Left lung (tissue), 10 donors: ENCODE results near the gene PREX1. TPM values are rescaled to one million over a fixed set of nuclear protein-coding genes. Genes with fewer than 3 reads are reported as not detected.
A peak's percentile ranks its signal among the peaks of the same experiment; 100 is the strongest.
"Not testable (repeated sequence)": the region's sequence is repeated elsewhere in the genome, so short reads cannot be mapped to it uniquely, and the experiment has no call there.

ENCODE experiments used
- ATAC-seq: fragments of 200-7000 bp; cut with Tn5 transposase; one replicate; pipeline ENCODE4 v1.9.1; 2020; ENCODE audit warnings: moderate library complexity
- DNase-seq, 4 donors: peaks; one replicate each; pipeline ENCODE4 v3.0.0-alpha.2; 2013 to 2020
- H3K27ac ChIP-seq, 2 donors: fragments of 200-600 bp; sonication (generic) in 1 of 2; one replicate each; pipeline versions ENCODE4 v1.5.0 to v1.8.0; 2020 to 2021
- H3K27me3 ChIP-seq, 2 donors: fragments of 200-600 bp; sonication (generic) in 1 of 2; one replicate each; pipeline versions ENCODE4 v1.5.0 to v1.8.0; 2020 to 2021
- H3K36me3 ChIP-seq, 2 donors: fragments of 200-600 bp; sonication (generic) in 1 of 2; one replicate each; pipeline versions ENCODE4 v1.5.0 to v1.8.0; 2020 to 2021
- H3K4me1 ChIP-seq, 2 donors: fragments of 200-600 bp; one replicate each; pipeline ENCODE4 v1.8.0; 2021
- H3K4me3 ChIP-seq, 2 donors: fragments of 200-600 bp; sonication (generic) in 1 of 2; one replicate each; pipeline versions ENCODE4 v1.5.0 to v1.8.0; 2020 to 2021; ENCODE audit warnings: mild to moderate bottlenecking in 1 of 2
- H3K9me3 ChIP-seq, 2 donors: fragments of 200-600 bp; sonication (generic) in 1 of 2; one replicate each; pipeline versions ENCODE4 v1.5.0 to v1.8.0; 2020 to 2021
- intact Hi-C, 2 donors: fragments of 100-400 bp; cut with DNase I; formaldehyde crosslinking; loops; one replicate each; pipeline versions ENCODE4 v1.11.2 to v1.14.2; 2022
- polyA plus RNA-seq, 6 donors: library from polyadenylated mRNA; unstranded; fragments of 120-200 nt; gene quantifications; one replicate each; pipeline ENCODE4 v1.2.1, GENCODE V29; 2013; ENCODE audit not compliant: insufficient read length in 6 of 6
- total RNA-seq, 2 donors: library from RNA; stranded (reverse); fragmentation: NEBNext Ultra II Directional; extraction: Animal tissue kit (Norgen Biotek cat#: 25700); gene quantifications; one replicate each; pipeline ENCODE4 v1.2.1, GENCODE V29; 2021
- TF ChIP-seq, protein P1 (sequence below), 2 donors: fragments of 200-600 bp; sonication (generic) in 1 of 2; IDR thresholded peaks; one replicate each; pipeline versions ENCODE4 v1.5.0 to v1.8.0; 2021; ENCODE audit warnings: antibody characterized with exemption in 2 of 2
- donor health status: DM: no; HTN: yes; CAD: no.
- donor health status: DM: no; HTN: no; CAD: no.

PREX1 gene
- total and polyA plus RNA-seq, 8 donors = 20.3 to 111 (median 26.1) TPM

GRCh38 chr20:48846516-48847492, 19.0 kb upstream of the PREX1 start:
- Histone ChIP-seq H3K27me3 (peaks cover 4 to 32% of the 10 kb centered on the region in 2 donors), H3K9me3 (no peaks in the 10 kb centered on the region), H3K27ac (no peak overlapping the region), H3K4me1 (peaks cover 0 to 13% of the 10 kb centered on the region in 2 donors), H3K36me3 (no peaks in the 10 kb centered on the region), H3K4me3 (no peak overlapping the region)
- TF ChIP-seq, protein P1, sequence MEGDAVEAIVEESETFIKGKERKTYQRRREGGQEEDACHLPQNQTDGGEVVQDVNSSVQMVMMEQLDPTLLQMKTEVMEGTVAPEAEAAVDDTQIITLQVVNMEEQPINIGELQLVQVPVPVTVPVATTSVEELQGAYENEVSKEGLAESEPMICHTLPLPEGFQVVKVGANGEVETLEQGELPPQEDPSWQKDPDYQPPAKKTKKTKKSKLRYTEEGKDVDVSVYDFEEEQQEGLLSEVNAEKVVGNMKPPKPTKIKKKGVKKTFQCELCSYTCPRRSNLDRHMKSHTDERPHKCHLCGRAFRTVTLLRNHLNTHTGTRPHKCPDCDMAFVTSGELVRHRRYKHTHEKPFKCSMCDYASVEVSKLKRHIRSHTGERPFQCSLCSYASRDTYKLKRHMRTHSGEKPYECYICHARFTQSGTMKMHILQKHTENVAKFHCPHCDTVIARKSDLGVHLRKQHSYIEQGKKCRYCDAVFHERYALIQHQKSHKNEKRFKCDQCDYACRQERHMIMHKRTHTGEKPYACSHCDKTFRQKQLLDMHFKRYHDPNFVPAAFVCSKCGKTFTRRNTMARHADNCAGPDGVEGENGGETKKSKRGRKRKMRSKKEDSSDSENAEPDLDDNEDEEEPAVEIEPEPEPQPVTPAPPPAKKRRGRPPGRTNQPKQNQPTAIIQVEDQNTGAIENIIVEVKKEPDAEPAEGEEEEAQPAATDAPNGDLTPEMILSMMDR (IDR thresholded peaks at IDR 0.05) = no peak
- DNase-seq = no peak
- intact Hi-C loops = no loop called here
- peak; percentile 27 for ATAC-seq

DNA sequence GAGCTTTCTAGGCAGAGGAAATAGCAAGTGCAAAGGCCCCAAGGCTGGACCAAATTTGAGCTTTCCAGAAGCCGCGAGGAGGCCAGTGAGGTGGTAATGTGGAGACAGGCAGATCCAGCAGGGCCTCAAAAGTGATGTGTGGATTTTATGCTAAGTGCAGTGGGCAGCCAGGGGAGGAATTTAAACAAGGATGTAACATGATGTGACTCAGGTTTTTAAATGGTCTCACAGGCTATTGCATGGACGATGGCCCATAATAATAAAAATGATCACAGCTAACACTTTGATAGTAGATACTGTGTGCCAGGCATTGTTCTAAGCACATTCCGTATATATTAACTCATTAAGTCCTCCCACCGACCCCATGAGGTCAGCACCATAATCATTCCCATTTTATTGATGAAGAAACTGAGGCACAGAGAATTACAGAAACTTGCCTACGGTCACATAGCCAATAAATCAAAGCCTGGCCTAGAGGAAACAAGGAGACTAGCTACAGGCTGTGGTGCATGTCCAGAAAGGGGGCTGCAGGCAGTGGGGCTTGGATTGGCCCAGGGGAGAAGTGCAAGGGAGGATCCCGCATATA, 18.0 kb upstream of the PREX1 start:
- peaks cover 4 to 26% of the 10 kb centered on the region in 2 donors for H3K27me3 ChIP-seq
- intact Hi-C loops = no loop called here
- H3K4me3 ChIP-seq = no peak overlapping the region
- no peaks in the 10 kb centered on the region for H3K9me3 ChIP-seq
- no peak for DNase-seq
- H3K27ac ChIP-seq = no peak overlapping the region
- H3K36me3 ChIP-seq = no peaks in the 10 kb centered on the region
- H3K4me1 ChIP-seq = peaks cover 0 to 13% of the 10 kb centered on the region in 2 donors
- TF ChIP-seq, protein P1 (IDR thresholded peaks at IDR 0.05) = no peak
- no peak for ATAC-seq

- TF ChIP-seq, protein P1 (IDR thresholded peaks at IDR 0.05) = no peak
- Histone ChIP-seq H3K36me3 (no peaks in the 10 kb centered on the region), H3K27me3 (peaks cover 3 to 18% of the 10 kb centered on the region in 2 donors), H3K4me1 (peaks cover 0 to 13% of the 10 kb centered on the region in 2 donors), H3K4me3 (no peak overlapping the region), H3K9me3 (no peaks in the 10 kb centered on the region), H3K27ac (no peak overlapping the region)
- intact Hi-C loops = no loop called here
- DNase-seq (no peak), ATAC-seq (no peak)
These were observed 17.2 kb upstream of the PREX1 start for GRCh38 chr20:48844996-48845395.

- H3K27me3 ChIP-seq, DNase-seq, H3K4me3 ChIP-seq, H3K9me3 ChIP-seq, ATAC-seq, H3K36me3 ChIP-seq, H3K27ac ChIP-seq, intact Hi-C loops: not testable (repeated sequence)
- H3K4me1 ChIP-seq = peaks cover 0 to 13% of the 10 kb centered on the region in 2 donors
These were observed 16.1 kb upstream of the PREX1 start for GRCh38 chr20:48843896-48844295.

DNA sequence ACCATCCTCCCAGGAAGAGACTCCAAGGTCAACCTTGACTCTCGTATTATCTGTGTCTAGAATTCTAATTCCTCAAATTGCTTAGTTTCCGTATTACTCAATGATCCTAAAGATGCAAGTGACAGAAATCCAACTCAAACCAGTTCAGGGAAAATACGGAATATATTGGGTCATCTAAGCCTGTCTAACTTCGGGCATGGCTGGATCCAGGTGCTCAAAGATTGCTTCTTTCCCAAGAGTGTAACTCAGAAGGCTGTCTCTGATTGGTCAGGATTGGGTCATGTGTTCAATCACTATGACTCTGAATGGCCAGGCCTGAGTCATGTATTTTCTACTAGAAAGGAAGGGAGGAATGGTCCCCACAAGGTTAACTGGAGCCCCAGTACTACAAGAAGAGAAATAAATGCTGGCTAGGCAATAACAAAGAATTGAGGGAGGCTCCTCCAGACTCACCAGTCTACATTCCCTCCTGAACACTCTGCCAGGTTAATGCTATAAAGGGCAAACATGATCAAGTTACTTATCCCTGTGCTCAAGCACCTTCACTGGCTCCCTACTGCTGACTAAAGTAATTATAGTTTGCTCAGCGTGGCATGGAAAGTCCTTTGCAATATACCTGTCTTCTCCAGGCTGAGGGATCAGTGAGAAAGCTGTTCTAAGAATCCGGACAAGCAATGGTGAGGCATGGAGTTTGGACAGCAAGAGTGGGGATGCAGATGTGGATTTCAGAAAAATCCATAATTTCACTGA, 15.4 kb upstream of the PREX1 start:
- intact Hi-C loops = no loop called here
- TF ChIP-seq, protein P1 (IDR thresholded peaks at IDR 0.05) = no peak
- no peak overlapping the region for H3K4me3 ChIP-seq
- H3K27ac ChIP-seq = no peak overlapping the region
- no peaks in the 10 kb centered on the region for H3K36me3 ChIP-seq
- DNase-seq (no peak), ATAC-seq (no peak)
- no peaks in the 10 kb centered on the region for H3K9me3 ChIP-seq
- H3K4me1 ChIP-seq = peaks cover 0 to 13% of the 10 kb centered on the region in 2 donors
- peaks cover 0 to 9% of the 10 kb centered on the region in 2 donors for H3K27me3 ChIP-seq
